ENCODE results near the gene ALS2CL.

The ALS2CL gene

GRCh38 chr3:46664188-46664970 is 29.1 kb downstream of the ALS2CL start:
- DNase-seq: no peak

GRCh38 chr3:46663591-46664135 is 29.8 kb downstream of the ALS2CL start:
- no peak for DNase-seq

- DNase-seq: no peak
Measured at GRCh38 chr3:46662771-46663551, 30.5 kb downstream of the ALS2CL start.

- DNase-seq: no peak
Measured at GRCh38 chr3:46661776-46662766, 31.4 kb downstream of the ALS2CL start.

GRCh38 chr3:46660543-46661523 is 32.6 kb downstream of the ALS2CL start:
- DNase-seq: no peak

- no peak for DNase-seq
Measured at GRCh38 chr3:46660003-46660402, 33.5 kb downstream of the ALS2CL start.

GRCh38 chr3:46659285-46659684 is 34.2 kb downstream of the ALS2CL start:
- no peak for DNase-seq

GRCh38 chr3:46656778-46657556 is 36.5 kb downstream of the ALS2CL start:
- no peak for DNase-seq

- no peak for DNase-seq
Measured at GRCh38 chr3:46655271-46655670, 38.2 kb downstream of the ALS2CL start.

GRCh38 chr3:46651084-46651483 is 42.4 kb downstream of the ALS2CL start:
- no peak for DNase-seq

GRCh38 chr3:46649436-46649835 is 44.0 kb downstream of the ALS2CL start:
- no peak for DNase-seq

- DNase-seq: no peak
Measured at GRCh38 chr3:46648096-46648495, 45.4 kb downstream of the ALS2CL start.

- no peak for DNase-seq
Measured at GRCh38 chr3:46646700-46647099, 46.8 kb downstream of the ALS2CL start.

- DNase-seq: no peak
Measured at GRCh38 chr3:46643701-46644100, 49.8 kb downstream of the ALS2CL start.

GRCh38 chr3:46642971-46643370 is 50.5 kb downstream of the ALS2CL start:
- DNase-seq: no peak

GRCh38 chr3:46640927-46641326 is 52.6 kb downstream of the ALS2CL start:
- no peak for DNase-seq

- DNase-seq: no peak
Measured at GRCh38 chr3:46639221-46639620, 54.3 kb downstream of the ALS2CL start.

- no peak for DNase-seq
Measured at GRCh38 chr3:46634856-46635255, 58.6 kb downstream of the ALS2CL start.

- no peak for DNase-seq
Measured at GRCh38 chr3:46632792-46633191, 60.7 kb downstream of the ALS2CL start.

Data from stimulated activated CD4-positive, alpha-beta T cell treated with anti-CD3 and anti-CD28 coated beads, Interleukin-4, amount 100 ng/mL, for 4 hours (primary cell).